Gastrocnemius medialis (tissue), 4 donors: ENCODE results near the gene OLFM4. TPM values are rescaled to one million over a fixed set of nuclear protein-coding genes. Genes with fewer than 3 reads are reported as not detected.

Source experiments
- ATAC-seq, 2 donors: fragments of 150-250 bp; one replicate each; pipeline ENCODE4 v1.9.1; 2016
- DNase-seq, 2 donors: peaks; one replicate each; pipeline ENCODE4 v3.0.0-alpha.2; 2019
- H3K27ac ChIP-seq, 4 donors: fragments of 200-600 bp; sonication (generic); 1 replicate in 1 of 4; 2 replicates in 3 of 4; pipeline ENCODE4 v1.5.1; 2016 to 2018; ENCODE audit warnings: mild to moderate bottlenecking in 2 of 4, moderate library complexity in 1 of 4
- H3K27me3 ChIP-seq, 3 donors: fragments of 200-600 bp; sonication (generic) in 2 of 3; 1 replicate in 1 of 3; 2 replicates in 2 of 3; pipeline versions ENCODE4 v1.5.1 to v1.6.0; 2016 to 2019; ENCODE audit warnings: mild to moderate bottlenecking in 1 of 3, moderate library complexity in 1 of 3
- H3K36me3 ChIP-seq, 2 donors: fragments of 200-600 bp; sonication (generic) in 1 of 2; one replicate each; pipeline ENCODE4 v1.5.1; 2017 to 2018
- H3K4me1 ChIP-seq, 2 donors: fragments of 200-600 bp; sonication (generic) in 1 of 2; one replicate each; pipeline ENCODE4 v1.5.1; 2016 to 2017; ENCODE audit warnings: mild to moderate bottlenecking in 2 of 2
- H3K4me3 ChIP-seq, 4 donors: fragments of 200-600 bp; sonication (generic) in 3 of 4; 1 replicate in 1 of 4; 2 replicates in 3 of 4; pipeline ENCODE4 v1.5.1; 2016 to 2019; ENCODE audit warnings: mild to moderate bottlenecking in 2 of 4
- H3K9me3 ChIP-seq, 3 donors: fragments of 200-600 bp; sonication (generic) in 2 of 3; 1 replicate in 1 of 3; 2 replicates in 2 of 3; pipeline ENCODE4 v1.5.1; 2016 to 2019
- CTCF ChIP-seq, 5 experiments: fragments of 450-650 bp in 3 of 5; fragments of 200-600 bp in 2 of 5; sonication (generic) in 2 of 5; IDR thresholded peaks in 4 of 5; conservative IDR thresholded peaks in 1 of 5; 1 replicate in 4 of 5; 2 replicates in 1 of 5; pipeline ENCODE4 v1.5.1; 2016 to 2019; ENCODE audit warnings: antibody characterized with exemption in 5 of 5, mild to moderate bottlenecking in 3 of 5, moderate library complexity in 3 of 5
- POLR2A ChIP-seq, 2 donors: fragments of 450-650 bp; IDR thresholded peaks; one replicate each; pipeline ENCODE4 v1.6.1; 2017; ENCODE audit warnings: antibody characterized with exemption in 2 of 2, mild to moderate bottlenecking in 2 of 2, moderate library complexity in 2 of 2
- in situ Hi-C, 4 donors: fragments of 200-750 bp; cut with MboI; loops; one replicate each; pipeline versions ENCODE4 v1.15.0 to v1.8.0; 2017; ENCODE audit warnings: low sequenced_read_pairs in 4 of 4
- intact Hi-C: fragments of 100-400 bp; cut with DNase I; formaldehyde crosslinking; loops from one replicate; pipeline ENCODE4 v1.15.1; 2023; ENCODE audit warnings: low total_unique reads
- total RNA-seq, 4 donors: library from RNA; depleted of rRNA; stranded (reverse); fragments of >200 nt; gene quantifications; one replicate each; pipeline versions ENCODE4 v1.1.0 to v1.2.3, GENCODE V29; 2016

Gene OLFM4
- total RNA-seq, 4 donors from 2014 or later: 0.07 to 1.6 (median 0.85) TPM

GRCh38 chr13:52991344-52992020, 37.1 kb upstream of the OLFM4 start:
- ATAC-seq: no peak
- no peak for DNase-seq
- TF ChIP-seq CTCF (IDR thresholded peaks at IDR 0.05 in 4 of 5, conservative IDR thresholded peaks at IDR 0.05 in 1 of 5) (no peak), POLR2A (IDR thresholded peaks at IDR 0.05) (no peak)
- intact Hi-C loops (no loop called here), in situ Hi-C loops (no loop called here)
- no peaks in the 10 kb centered on the region for H3K4me1 ChIP-seq
- H3K9me3 ChIP-seq: no peaks in the 10 kb centered on the region
- H3K4me3 ChIP-seq: no peak overlapping the region
- no peak overlapping the region for H3K27ac ChIP-seq
- H3K36me3 ChIP-seq: no peaks in the 10 kb centered on the region
- no peaks in the 10 kb centered on the region for H3K27me3 ChIP-seq

- Histone ChIP-seq H3K4me3 (no peak overlapping the region), H3K9me3 (no peaks in the 10 kb centered on the region), H3K36me3 (no peaks in the 10 kb centered on the region), H3K27me3 (no peaks in the 10 kb centered on the region), H3K27ac (no peak overlapping the region), H3K4me1 (no peaks in the 10 kb centered on the region)
- TF ChIP-seq CTCF (IDR thresholded peaks at IDR 0.05 in 4 of 5, conservative IDR thresholded peaks at IDR 0.05 in 1 of 5) (no peak), POLR2A (IDR thresholded peaks at IDR 0.05) (no peak)
- DNase-seq: no peak
- in situ Hi-C loops (no loop called here), intact Hi-C loops (no loop called here)
- ATAC-seq: no peak
Measured at GRCh38 chr13:52992110-52992509, 36.5 kb upstream of the OLFM4 start.

DNA sequence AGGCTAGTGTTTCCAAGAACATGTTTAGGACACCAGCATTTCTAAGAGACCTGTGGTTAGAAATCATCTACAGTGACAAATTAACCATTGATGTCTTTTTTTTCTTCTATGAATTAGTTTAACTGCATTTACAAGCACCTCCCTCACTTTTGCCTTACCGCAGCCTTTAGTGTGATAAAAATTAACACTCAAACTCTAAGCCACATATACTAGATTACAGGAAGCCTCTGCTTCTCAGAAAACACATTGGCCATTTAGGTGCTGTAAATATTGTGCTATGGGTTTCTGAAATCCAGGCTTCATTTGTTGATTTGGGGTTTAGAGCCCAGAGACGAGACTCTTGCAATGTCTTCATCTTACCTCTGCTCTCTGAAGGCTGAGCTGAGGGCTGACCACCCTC, 34.6 kb upstream of the OLFM4 start:
- in situ Hi-C loops: no loop called here
- ATAC-seq (no peak), DNase-seq (no peak)
- H3K4me1 ChIP-seq: no peaks in the 10 kb centered on the region
- no peak overlapping the region for H3K27ac ChIP-seq
- no peaks in the 10 kb centered on the region for H3K9me3 ChIP-seq
- H3K36me3 ChIP-seq: no peaks in the 10 kb centered on the region
- H3K4me3 ChIP-seq: no peak overlapping the region
- TF ChIP-seq CTCF (IDR thresholded peaks at IDR 0.05 in 4 of 5, conservative IDR thresholded peaks at IDR 0.05 in 1 of 5) (no peak), POLR2A (IDR thresholded peaks at IDR 0.05) (no peak)
- intact Hi-C loops: no loop called here
- H3K27me3 ChIP-seq: no peaks in the 10 kb centered on the region

DNA sequence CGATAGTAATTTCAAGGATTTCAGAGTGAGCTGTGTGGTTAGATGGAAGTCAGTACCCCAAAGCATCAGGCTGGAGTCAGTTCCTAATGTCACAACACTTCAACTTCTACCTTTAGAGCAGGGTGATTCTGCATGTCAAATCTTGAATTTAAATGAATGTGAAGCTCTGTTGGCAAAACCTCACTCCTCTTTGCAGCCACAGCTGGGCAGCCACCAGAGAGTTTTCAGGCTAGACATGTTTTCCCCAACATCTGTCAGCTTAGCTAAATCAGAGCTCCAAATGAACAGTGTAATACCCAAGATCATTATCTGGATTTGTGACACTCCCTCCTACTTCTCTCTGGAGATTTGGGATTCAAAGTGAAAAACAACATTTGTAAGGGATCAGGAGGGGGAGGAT, 33.7 kb upstream of the OLFM4 start:
- in situ Hi-C loops: no loop called here
- ATAC-seq: no peak

More for the DNA sequence above, 33.7 kb upstream of the OLFM4 start:
- Histone ChIP-seq H3K27me3 (no peaks in the 10 kb centered on the region), H3K9me3 (no peaks in the 10 kb centered on the region), H3K36me3 (no peaks in the 10 kb centered on the region), H3K27ac (no peak overlapping the region), H3K4me3 (no peak overlapping the region), H3K4me1 (no peaks in the 10 kb centered on the region)
- TF ChIP-seq CTCF (IDR thresholded peaks at IDR 0.05 in 4 of 5, conservative IDR thresholded peaks at IDR 0.05 in 1 of 5) (no peak), POLR2A (IDR thresholded peaks at IDR 0.05) (no peak)
- no peak for DNase-seq
- intact Hi-C loops: no loop called here
